Measurements from ENCODE around the gene TAOK3.
A peak's percentile ranks its signal among the peaks of the same experiment; 100 is the strongest.

TAOK3 gene

GRCh38 chr12:118375348-118375747 is 2.6 kb upstream of the TAOK3 start:
- Histone ChIP-seq H3K9me2 (ENCODE audit: low read depth, low read length) (no peaks in the 10 kb centered on the region), H3F3A (ENCODE audit: insufficient read depth, low read length) (no peaks in the 10 kb centered on the region), H2AFZ (ENCODE audit: low read length) (peak overlapping the region; percentile 49; the same call in 1 of the 2 replicates), H3K36me3 (ENCODE audit: insufficient read depth, low read length) (peaks cover 15% of the 10 kb centered on the region; the same call in 1 of the 2 replicates), H3K27ac (ENCODE audit: low read depth, low read length, poor library complexity, severe bottlenecking) (no peak overlapping the region), H3K9me3 (ENCODE audit: low read length) (no peaks in the 10 kb centered on the region), H3K4me2 (ENCODE audit: low read length) (peak overlapping the region; percentile 90; the same call in 1 of the 2 replicates), H3K79me2 (ENCODE audit: insufficient read depth, low read length) (peaks cover 10% of the 10 kb centered on the region; the same call in 1 of the 2 replicates), H4K20me1 (ENCODE audit: insufficient read depth, low read length) (no peaks in the 10 kb centered on the region), H3K4me3 (ENCODE audit: low read depth, low read length, poor library complexity, severe bottlenecking) (no peak overlapping the region), H3K4me1 (ENCODE audit: insufficient read depth, low read length, severe bottlenecking) (peaks cover 50% of the 10 kb centered on the region), H3K27me3 (ENCODE audit: insufficient read depth, low read length) (no peaks in the 10 kb centered on the region), H3K9ac (ENCODE audit: low read length) (peak overlapping the region; percentile 86; the same call in 1 of the 2 replicates)
- no peak for TF ChIP-seq EZH2 (IDR thresholded peaks at IDR 0.05; ENCODE audit: borderline replicate concordance, low read length)
- no peak for TF ChIP-seq CTCF (IDR thresholded peaks at IDR 0.05; ENCODE audit: low read length)

GRCh38 chr12:118374909-118375308 is 2.2 kb upstream of the TAOK3 start:
- H2AFZ ChIP-seq (ENCODE audit: low read length) = no peak overlapping the region
- H3K79me2 ChIP-seq (ENCODE audit: insufficient read depth, low read length) = peaks cover 10% of the 10 kb centered on the region; the same call in 1 of the 2 replicates
- H3K9me3 ChIP-seq (ENCODE audit: low read length) = no peaks in the 10 kb centered on the region
- peaks cover 11% of the 10 kb centered on the region; the same call in 1 of the 2 replicates for H3K36me3 ChIP-seq (ENCODE audit: insufficient read depth, low read length)
- no peaks in the 10 kb centered on the region for H3F3A ChIP-seq (ENCODE audit: insufficient read depth, low read length)
- no peaks in the 10 kb centered on the region for H3K27me3 ChIP-seq (ENCODE audit: insufficient read depth, low read length)
- H3K4me1 ChIP-seq (ENCODE audit: insufficient read depth, low read length, severe bottlenecking) = peaks cover 50% of the 10 kb centered on the region
- H4K20me1 ChIP-seq (ENCODE audit: insufficient read depth, low read length) = no peaks in the 10 kb centered on the region
- no peak overlapping the region for H3K4me2 ChIP-seq (ENCODE audit: low read length)
- no peak overlapping the region for H3K27ac ChIP-seq (ENCODE audit: low read depth, low read length, poor library complexity, severe bottlenecking)
- no peaks in the 10 kb centered on the region for H3K9me2 ChIP-seq (ENCODE audit: low read depth, low read length)
- no peak overlapping the region for H3K9ac ChIP-seq (ENCODE audit: low read length)
- no peak for TF ChIP-seq EZH2 (IDR thresholded peaks at IDR 0.05; ENCODE audit: borderline replicate concordance, low read length)
- TF ChIP-seq CTCF (IDR thresholded peaks at IDR 0.05; ENCODE audit: low read length) = no peak
- H3K4me3 ChIP-seq (ENCODE audit: low read depth, low read length, poor library complexity, severe bottlenecking) = no peak overlapping the region

- no peaks in the 10 kb centered on the region for H3K9me2 ChIP-seq (ENCODE audit: low read depth, low read length)
- H3K9me3 ChIP-seq (ENCODE audit: low read length) = no peaks in the 10 kb centered on the region
- peaks cover 10% of the 10 kb centered on the region; the same call in 1 of the 2 replicates for H3K79me2 ChIP-seq (ENCODE audit: insufficient read depth, low read length)
- TF ChIP-seq CTCF (IDR thresholded peaks at IDR 0.05; ENCODE audit: low read length) (no peak), EZH2 (IDR thresholded peaks at IDR 0.05; ENCODE audit: borderline replicate concordance, low read length) (no peak)
- no peak overlapping the region for H3K9ac ChIP-seq (ENCODE audit: low read length)
- H3K4me3 ChIP-seq (ENCODE audit: low read depth, low read length, poor library complexity, severe bottlenecking) = no peak overlapping the region
- no peaks in the 10 kb centered on the region for H4K20me1 ChIP-seq (ENCODE audit: insufficient read depth, low read length)
- peaks cover 4% of the 10 kb centered on the region; the same call in 1 of the 2 replicates for H3K36me3 ChIP-seq (ENCODE audit: insufficient read depth, low read length)
- peak overlapping the region; percentile 84; the same call in 1 of the 2 replicates for H3K4me2 ChIP-seq (ENCODE audit: low read length)
- H3K27me3 ChIP-seq (ENCODE audit: insufficient read depth, low read length) = no peaks in the 10 kb centered on the region
- H3F3A ChIP-seq (ENCODE audit: insufficient read depth, low read length) = no peaks in the 10 kb centered on the region
- peaks cover 50% of the 10 kb centered on the region for H3K4me1 ChIP-seq (ENCODE audit: insufficient read depth, low read length, severe bottlenecking)
- no peak overlapping the region for H2AFZ ChIP-seq (ENCODE audit: low read length)
- no peak overlapping the region for H3K27ac ChIP-seq (ENCODE audit: low read depth, low read length, poor library complexity, severe bottlenecking)
Measured at GRCh38 chr12:118374126-118374725, 1.5 kb upstream of the TAOK3 start.

Measured in OCI-LY1 (cell line).